GM23248 (cell line): ENCODE measurements around the gene SEPTIN12. TPM values are rescaled to one million over a fixed set of nuclear protein-coding genes. Genes with fewer than 3 reads are reported as not detected.

ENCODE experiments used
- DNase-seq: peaks from one replicate; pipeline ENCODE4 v3.0.0-alpha.2; 2015
- H2AFZ ChIP-seq: fragments of 200-600 bp; sonication (generic); 2 replicates; pipeline ENCODE4 v1.6.1; 2016; ENCODE audit warnings: antibody characterized with exemption
- H3F3A ChIP-seq: fragments of 200-600 bp; sonication (generic); 2 replicates; pipeline ENCODE4 v1.6.1; 2016; ENCODE audit warnings: mild to moderate bottlenecking, antibody characterized with exemption, mixed run types; ENCODE audit not compliant: insufficient read depth
- H3K27ac ChIP-seq: fragments of 200-600 bp; sonication (generic); 2 replicates; pipeline ENCODE4 v1.5.1; 2016; ENCODE audit warnings: mild to moderate bottlenecking
- H3K27me3 ChIP-seq: fragments of 200-600 bp; sonication (generic); replicated peaks from 2 replicates; pipeline ENCODE4 v1.6.1; 2016; ENCODE audit warnings: mild to moderate bottlenecking; ENCODE audit not compliant: insufficient read depth
- H3K36me3 ChIP-seq: fragments of 200-600 bp; sonication (generic); 2 replicates; pipeline ENCODE4 v1.6.1; 2016; ENCODE audit warnings: low read depth, mild to moderate bottlenecking
- H3K4me1 ChIP-seq: fragments of 200-600 bp; sonication (generic); 2 replicates; pipeline ENCODE4 v1.6.1; 2016; ENCODE audit warnings: mild to moderate bottlenecking; ENCODE audit not compliant: insufficient read depth
- H3K4me2 ChIP-seq: fragments of 200-600 bp; sonication (generic); one replicate; pipeline ENCODE4 v1.6.1; 2016; ENCODE audit warnings: mild to moderate bottlenecking; ENCODE audit not compliant: unreplicated experiment
- H3K4me3 ChIP-seq: fragments of 200-600 bp; sonication (generic); 2 replicates; pipeline ENCODE4 v1.5.1; 2016; ENCODE audit warnings: mild to moderate bottlenecking
- H3K79me2 ChIP-seq: fragments of 200-600 bp; sonication (generic); 2 replicates; pipeline ENCODE4 v1.6.1; 2016; ENCODE audit warnings: mild to moderate bottlenecking; ENCODE audit not compliant: insufficient read depth
- H3K9ac ChIP-seq: fragments of 200-600 bp; sonication (generic); 2 replicates; pipeline ENCODE4 v1.6.1; 2016; ENCODE audit warnings: mild to moderate bottlenecking
- H3K9me2 ChIP-seq: fragments of 200-600 bp; sonication (generic); 2 replicates; pipeline ENCODE4 v1.6.1; 2016; ENCODE audit warnings: mixed run types, mild to moderate bottlenecking, moderate library complexity; ENCODE audit not compliant: insufficient read depth
- H3K9me3 ChIP-seq: fragments of 200-600 bp; sonication (generic); one replicate; pipeline ENCODE4 v1.6.1; 2017; ENCODE audit warnings: low read depth
- H4K20me1 ChIP-seq: fragments of 200-600 bp; sonication (generic); 2 replicates; pipeline ENCODE4 v1.6.0; 2016; ENCODE audit not compliant: insufficient read depth
- EZH2 ChIP-seq: fragments of 200-600 bp; sonication (generic); IDR thresholded peaks from 2 replicates; pipeline ENCODE4 v1.6.1; 2018; ENCODE audit warnings: antibody characterized with exemption, mild to moderate bottlenecking; ENCODE audit not compliant: insufficient read depth, poor library complexity, severe bottlenecking
- EZH2phosphoT487 ChIP-seq: fragments of 200-600 bp; sonication (generic); IDR thresholded peaks from 2 replicates; pipeline ENCODE4 v1.6.1; 2018; ENCODE audit warnings: antibody characterized with exemption, moderate library complexity, mild to moderate bottlenecking, low read depth; ENCODE audit not compliant: insufficient read depth
- WGBS, 2 experiments: methylation state at CpG; one replicate each; pipeline ENCODE4 v1.1.6; 2015 to 2017; ENCODE audit warnings: low lambda C conversion rate in 2 of 2, low coverage in 1 of 2; ENCODE audit errors: missing lambda C conversion rate in 2 of 2; 5-methylcytosine and 5-hydroxymethylcytosine counted together
- in situ Hi-C: fragments of 300-500 bp; cut with MboI; formaldehyde crosslinking; loops from 2 replicates; pipeline ENCODE4 v1.15.0; 2020
- polyA plus RNA-seq: library from polyadenylated mRNA; unstranded; fragments of >200 nt; fragmentation: Nextera tagmentation; extraction: Ambion mirVana; gene quantifications from 2 replicates; pipeline ENCODE4 v1.2.1, GENCODE V29; 2016
- total RNA-seq: library from RNA; depleted of rRNA; stranded (reverse); fragments of >200 nt; shearing (Covaris generic); gene quantifications from 2 replicates; pipeline ENCODE4 v1.2.3, GENCODE V29; 2014; rRNA removed

SEPTIN12 gene
- total RNA-seq (not detected in 2 replicates), polyA plus RNA-seq (not detected in 2 replicates)

DNA sequence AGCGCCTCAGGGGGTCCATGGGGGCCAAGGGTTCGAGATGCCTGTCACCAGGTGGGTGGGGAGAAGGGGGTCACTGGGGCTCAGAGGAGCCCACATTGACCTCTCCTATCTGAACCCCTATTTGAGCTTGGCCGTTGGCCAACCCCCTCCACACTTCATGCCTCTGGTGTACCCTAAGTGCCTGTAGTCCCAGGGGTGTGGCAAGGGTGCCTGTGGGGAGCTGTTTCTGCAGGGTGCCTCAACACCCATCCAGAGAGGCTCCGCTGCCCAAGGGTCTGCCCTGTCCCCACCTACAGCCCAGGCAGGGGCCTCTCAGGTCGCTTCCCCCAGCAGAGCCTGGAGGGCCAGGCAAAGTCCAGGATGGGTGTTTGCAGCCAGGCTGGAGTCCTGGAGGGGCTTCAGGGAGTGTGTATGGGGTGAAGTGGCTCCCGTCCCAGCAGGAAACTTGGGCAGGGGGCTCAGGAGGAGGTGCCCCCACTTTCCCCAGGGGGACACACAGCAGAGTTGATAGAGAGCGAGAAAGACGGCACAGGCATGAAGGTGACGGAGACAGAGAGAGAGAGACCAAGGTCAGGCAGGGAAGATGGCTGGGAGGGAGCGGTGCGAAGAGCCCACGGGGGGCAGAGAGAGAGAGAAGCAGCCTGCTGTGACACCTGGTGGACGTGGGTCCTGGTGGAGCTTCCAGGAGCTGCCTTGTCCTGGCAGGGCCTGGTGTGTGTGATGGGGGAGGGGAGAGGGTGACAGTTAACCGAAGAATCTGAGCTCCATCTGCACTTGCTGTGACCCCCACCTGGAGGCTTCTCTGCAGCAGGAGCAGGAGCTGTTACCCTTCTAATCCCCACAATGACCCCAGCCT, at the start of gene SEPTIN12:
SEPTIN12 (minus strand) TSS at position 719 of the 856 bp plus-strand sequence; CDS start at position 19, 700 bp downstream.
- Histone ChIP-seq H3K4me2 (no peak within 1 kb of the TSS), H4K20me1 (no peaks in the 10 kb centered on the region), H3K27me3 (no peaks in the 10 kb centered on the region), H3F3A (no peaks in the 10 kb centered on the region), H3K9me2 (no peaks in the 10 kb centered on the region), H3K9me3 (no peaks in the 10 kb centered on the region), H3K9ac (no peak within 1 kb of the TSS), H3K4me3 (no peak within 1 kb of the TSS), H2AFZ (no peak within 1 kb of the TSS), H3K36me3 (no peaks in the 10 kb centered on the region), H3K27ac (no peak within 1 kb of the TSS), H3K79me2 (no peaks in the 10 kb centered on the region), H3K4me1 (no peaks in the 10 kb centered on the region)
- 59 to 60% methylated on average over 14 of the region's 14 CpGs for WGBS, 2 experiments
- TF ChIP-seq EZH2phosphoT487: no peak
- TF ChIP-seq EZH2: no peak
- DNase-seq: no peak
- in situ Hi-C loops: no loop called here

GRCh38 chr16:4836727-4837126, 48.6 kb upstream of the SEPTIN12 start:
- in situ Hi-C loops: no loop called here
- TF ChIP-seq EZH2 (no peak), EZH2phosphoT487 (no peak)

DNA sequence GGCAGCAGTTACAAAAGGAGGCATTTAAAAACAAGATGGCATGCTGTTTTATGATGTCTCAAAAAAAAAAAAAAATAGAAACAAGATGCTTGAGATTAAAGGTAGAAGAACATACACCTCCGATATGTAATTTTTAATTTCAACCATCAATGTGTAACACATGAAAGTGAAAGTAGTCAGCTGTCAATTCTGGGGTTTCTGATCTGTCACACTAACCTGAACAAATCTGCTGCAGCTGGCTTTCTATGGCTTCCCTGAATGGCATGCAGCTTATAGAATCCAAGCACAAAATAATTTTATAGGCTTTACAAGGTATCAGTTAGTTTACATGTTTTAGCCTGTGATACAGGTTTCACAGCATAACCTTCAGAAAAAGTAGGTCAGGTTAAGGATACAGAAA, 45.4 kb upstream of the SEPTIN12 start:
- Histone ChIP-seq H3K4me3 (no peak overlapping the region), H4K20me1 (no peaks in the 10 kb centered on the region), H3K4me1 (no peaks in the 10 kb centered on the region), H3F3A (no peaks in the 10 kb centered on the region), H3K4me2 (no peak overlapping the region), H3K9me3 (no peaks in the 10 kb centered on the region), H2AFZ (no peak overlapping the region), H3K27me3 (no peaks in the 10 kb centered on the region), H3K36me3 (peaks cover 49% of the 10 kb centered on the region), H3K9me2 (no peaks in the 10 kb centered on the region), H3K27ac (no peak overlapping the region), H3K9ac (no peak overlapping the region), H3K79me2 (peaks cover 67% of the 10 kb centered on the region)
- no peak for DNase-seq
- in situ Hi-C loops: no loop called here
- WGBS, 2 experiments: 93 to 98% methylated on average over 1 of the region's 1 CpG
- TF ChIP-seq EZH2phosphoT487 (no peak), EZH2 (no peak)

More at GRCh38 chr16:4836727-4837126, 48.6 kb upstream of the SEPTIN12 start:
- Histone ChIP-seq H4K20me1 (no peaks in the 10 kb centered on the region; the same call in 1 of the 2 replicates), H3K36me3 (peaks cover 57% of the 10 kb centered on the region), H3K27ac (no peak overlapping the region), H3K79me2 (peaks cover 85% of the 10 kb centered on the region), H3K9me2 (no peaks in the 10 kb centered on the region), H2AFZ (no peak overlapping the region), H3K4me1 (no peaks in the 10 kb centered on the region), H3F3A (0 out of 2 replicates have a peak, but pooled peaks cover 9% of the 10 kb centered on the region), H3K4me3 (no peak overlapping the region), H3K9ac (no peak overlapping the region), H3K4me2 (no peak overlapping the region), H3K9me3 (no peaks in the 10 kb centered on the region), H3K27me3 (no peaks in the 10 kb centered on the region)
- DNase-seq: no peak
- WGBS, 2 experiments: 98 to 100% methylated on average over 2 of the region's 2 CpGs

DNA sequence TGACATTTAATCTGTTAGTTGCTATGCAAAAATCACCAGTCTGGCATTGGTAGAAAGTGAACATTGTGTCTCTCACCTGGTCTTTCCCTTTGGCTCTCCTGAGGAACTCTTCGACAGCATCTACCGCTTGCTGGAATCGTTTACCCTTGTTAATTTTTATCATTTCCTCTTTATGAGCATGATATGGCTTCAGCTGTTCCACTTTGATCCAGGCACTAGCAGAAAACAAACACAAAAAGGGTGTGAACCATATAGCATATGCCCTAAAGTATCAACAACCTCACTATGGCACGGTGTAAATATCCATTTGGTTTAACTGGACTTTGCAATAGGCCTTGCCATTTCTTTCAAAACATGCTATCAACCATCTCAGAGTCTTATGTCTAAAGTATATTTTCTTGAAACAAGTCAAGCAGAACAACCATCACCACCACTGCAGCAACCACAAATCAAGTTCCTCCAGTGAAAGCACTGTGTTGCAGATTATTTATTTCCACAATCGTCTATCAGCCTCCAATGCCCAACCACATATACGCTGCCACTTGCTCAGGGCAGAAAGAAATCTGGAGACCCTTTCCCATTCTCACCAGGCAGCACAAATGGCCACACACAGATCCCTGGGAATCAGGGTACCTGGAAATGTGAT, 44.7 kb upstream of the SEPTIN12 start:
- Histone ChIP-seq H4K20me1 (no peaks in the 10 kb centered on the region), H3K4me3 (no peak overlapping the region), H3K79me2 (peaks cover 68% of the 10 kb centered on the region), H3K36me3 (peaks cover 55% of the 10 kb centered on the region), H3K9me2 (no peaks in the 10 kb centered on the region), H3F3A (no peaks in the 10 kb centered on the region), H3K9ac (no peak overlapping the region), H3K4me2 (no peak overlapping the region), H2AFZ (no peak overlapping the region), H3K9me3 (no peaks in the 10 kb centered on the region), H3K27ac (no peak overlapping the region), H3K4me1 (no peaks in the 10 kb centered on the region), H3K27me3 (no peaks in the 10 kb centered on the region)
- TF ChIP-seq EZH2 (no peak), EZH2phosphoT487 (no peak)
- in situ Hi-C loops: no loop called here
- DNase-seq: no peak
- 91 to 93% methylated on average over 6 of the region's 6 CpGs for WGBS, 2 experiments
